GM21717 (cell line): Measurements from ENCODE around the gene DMRTC2.
A peak's percentile ranks its signal among the peaks of the same experiment; 100 is the strongest.

Experiments
- ATAC-seq: cut with Tn5 transposase; IDR thresholded peaks from one replicate; pipeline ENCODE4 v1.9.1; 2021; ENCODE audit warnings: mild to moderate bottlenecking, moderate library complexity; ENCODE audit not compliant: unreplicated experiment

DMRTC2 gene

GRCh38 chr19:41845051-41845590 lies 279 bp downstream of the DMRTC2 start:
- ATAC-seq, result no peak

GRCh38 chr19:41847351-41848105 lies 2.7 kb downstream of the DMRTC2 start:
- ATAC-seq, result no peak

DNA sequence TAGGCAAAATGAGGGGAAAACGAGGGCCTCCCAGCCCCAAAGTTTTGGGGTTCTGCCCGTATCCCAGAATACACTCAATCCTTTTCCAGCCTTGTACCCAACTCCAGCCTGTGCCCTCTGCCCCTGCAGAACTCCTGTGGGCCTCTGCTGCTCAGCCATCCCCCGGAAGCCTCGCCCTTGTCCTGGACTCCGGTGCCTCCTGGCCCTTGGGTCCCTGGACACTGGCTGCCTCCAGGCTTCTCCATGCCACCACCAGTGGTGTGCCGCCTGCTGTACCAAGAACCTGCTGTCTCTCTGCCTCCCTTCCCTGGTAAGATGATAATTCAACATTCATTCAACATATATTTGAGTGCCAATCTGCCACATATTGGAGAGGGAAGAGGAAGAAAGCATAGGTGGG lies 3.8 kb downstream of the DMRTC2 start:
- ATAC-seq, result no peak

DNA sequence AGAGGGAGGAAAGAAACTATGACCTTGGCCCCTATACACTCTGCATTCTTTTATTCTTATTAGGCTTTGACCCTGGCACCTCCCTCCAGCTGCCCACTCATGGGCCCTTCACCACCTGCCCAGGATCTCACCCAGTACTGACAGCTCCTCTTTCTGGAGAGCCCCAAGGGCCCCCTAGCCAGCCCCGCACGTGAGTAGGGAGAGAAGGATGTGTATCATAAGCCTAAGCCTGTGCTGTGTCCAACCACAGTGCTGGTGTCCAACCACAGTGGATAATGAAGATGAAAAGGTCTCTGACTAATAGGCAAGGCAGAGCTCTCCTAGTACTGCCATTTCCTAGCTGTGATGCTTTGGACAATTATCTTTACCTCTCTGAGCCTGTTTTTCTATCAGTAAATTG lies 4.2 kb downstream of the DMRTC2 start:
- no peak for ATAC-seq

- no peak for ATAC-seq
Measured at GRCh38 chr19:41850381-41850780, 5.5 kb downstream of the DMRTC2 start.

DNA sequence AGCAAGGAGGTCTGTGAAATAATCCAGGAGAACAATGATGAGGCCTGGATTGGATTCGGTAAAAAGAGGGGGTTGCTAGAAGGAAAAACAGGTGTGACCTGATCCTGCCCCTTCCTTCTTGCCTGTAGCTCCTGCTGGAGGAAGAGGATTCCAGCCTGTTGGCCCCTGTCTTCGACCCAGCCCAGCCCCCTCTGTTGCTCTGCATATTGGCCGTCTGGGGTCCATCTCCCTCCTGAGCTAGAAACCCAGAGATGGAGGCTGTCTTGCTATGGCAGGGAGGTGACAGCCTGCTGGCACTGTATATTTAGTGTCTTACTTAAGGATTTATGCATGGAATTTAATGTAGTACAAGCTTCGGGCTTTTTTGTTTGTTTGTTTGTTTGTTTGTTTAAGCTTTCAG lies 6.6 kb downstream of the DMRTC2 start:
- no peak for ATAC-seq

DNA sequence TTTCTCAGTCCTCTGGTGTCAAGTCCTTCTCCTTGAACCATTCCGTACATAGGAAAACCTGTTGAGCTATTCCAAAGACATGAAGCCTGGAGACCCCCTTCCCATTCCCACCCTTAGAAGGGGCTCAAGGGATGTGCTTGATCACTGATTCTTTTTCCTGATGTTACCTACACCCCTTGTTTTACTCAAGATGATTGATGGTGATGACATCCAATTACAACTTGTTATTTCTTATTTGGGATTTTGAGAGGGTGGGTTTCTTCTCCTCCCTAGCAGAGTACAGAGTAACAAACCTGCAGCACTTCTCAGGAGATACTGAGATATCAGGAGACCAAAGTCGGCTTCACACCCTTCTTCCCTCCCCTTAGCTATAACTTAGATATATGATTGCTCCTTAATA lies 8.5 kb downstream of the DMRTC2 start:
- no peak for ATAC-seq

GRCh38 chr19:41853768-41854167 lies 8.9 kb downstream of the DMRTC2 start:
- no peak for ATAC-seq

- no peak for ATAC-seq
Measured at GRCh38 chr19:41859213-41859617, 14.4 kb downstream of the DMRTC2 start.

DNA sequence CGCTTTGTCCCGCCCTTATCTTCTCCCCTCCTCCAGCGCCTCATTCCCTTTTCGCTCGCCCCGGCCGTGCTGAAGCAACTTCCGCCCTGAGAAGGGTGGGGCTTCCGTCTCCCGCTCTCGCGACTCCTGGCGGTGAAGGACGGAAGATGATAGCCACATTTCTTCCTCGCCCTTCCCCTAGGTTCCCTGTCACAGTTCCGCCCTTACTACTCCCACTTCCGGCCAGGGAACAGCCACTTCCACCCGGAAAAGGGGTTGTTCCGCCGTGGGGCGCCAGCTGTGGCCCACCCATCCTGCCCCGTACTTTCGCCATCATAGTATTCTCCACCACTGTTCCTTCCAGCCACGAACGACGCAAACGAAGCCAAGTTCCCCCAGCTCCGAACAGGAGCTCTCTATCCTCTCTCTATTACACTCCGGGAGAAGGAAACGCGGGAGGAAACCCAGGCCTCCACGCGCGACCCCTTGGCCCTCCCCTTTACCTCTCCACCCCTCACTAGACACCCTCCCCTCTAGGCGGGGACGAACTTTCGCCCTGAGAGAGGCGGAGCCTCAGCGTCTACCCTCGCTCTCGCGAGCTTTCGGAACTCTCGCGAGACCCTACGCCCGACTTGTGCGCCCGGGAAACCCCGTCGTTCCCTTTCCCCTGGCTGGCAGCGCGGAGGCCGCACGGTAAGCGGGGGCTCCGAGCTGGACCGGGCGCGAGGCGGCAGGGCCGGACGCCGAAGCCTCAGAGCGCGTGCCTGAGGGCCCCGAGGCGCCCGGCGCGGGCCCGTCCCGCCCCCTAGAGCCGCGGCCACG lies 15.0 kb downstream of the DMRTC2 start, which contains the start of gene RPS19:
Gene RPS19 (plus strand): TSS at position 638 of the 801 bp plus-strand sequence. CDS start 520 bp downstream, outside the sequence.
- ATAC-seq, result peak; percentile 65

GRCh38 chr19:41860419-41861115 lies 15.7 kb downstream of the DMRTC2 start:
- no peak for ATAC-seq

GRCh38 chr19:41861116-41861768 lies 16.4 kb downstream of the DMRTC2 start:
- ATAC-seq, result no peak

- no peak for ATAC-seq
Measured at GRCh38 chr19:41861846-41862245, 17.0 kb downstream of the DMRTC2 start.

- no peak for ATAC-seq
Measured at GRCh38 chr19:41862445-41862986, 17.7 kb downstream of the DMRTC2 start.

- no peak for ATAC-seq
Measured at GRCh38 chr19:41863209-41863931, 18.5 kb downstream of the DMRTC2 start.

DNA sequence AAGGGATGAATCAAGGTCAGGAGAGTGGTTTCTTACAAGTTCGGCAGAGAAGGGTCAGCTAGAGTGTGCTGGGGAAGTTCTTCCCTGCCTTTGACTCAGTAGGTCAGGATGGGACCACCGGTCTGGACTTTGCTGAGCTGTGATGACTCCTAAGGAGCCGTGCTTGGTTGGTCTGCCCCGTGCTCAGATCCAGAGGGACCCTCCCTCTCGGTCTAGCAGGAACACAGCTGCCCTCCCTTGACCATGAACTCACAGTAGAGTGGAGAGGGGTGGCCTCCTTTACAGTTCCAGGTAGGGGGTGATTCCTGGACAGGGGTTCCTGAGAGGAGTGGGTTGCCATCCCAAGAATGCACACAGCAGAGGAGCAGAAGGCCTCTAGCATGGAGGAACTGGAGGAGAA lies 19.5 kb downstream of the DMRTC2 start:
- ATAC-seq, result no peak

GRCh38 chr19:41866284-41866683 lies 21.4 kb downstream of the DMRTC2 start:
- no peak for ATAC-seq

DNA sequence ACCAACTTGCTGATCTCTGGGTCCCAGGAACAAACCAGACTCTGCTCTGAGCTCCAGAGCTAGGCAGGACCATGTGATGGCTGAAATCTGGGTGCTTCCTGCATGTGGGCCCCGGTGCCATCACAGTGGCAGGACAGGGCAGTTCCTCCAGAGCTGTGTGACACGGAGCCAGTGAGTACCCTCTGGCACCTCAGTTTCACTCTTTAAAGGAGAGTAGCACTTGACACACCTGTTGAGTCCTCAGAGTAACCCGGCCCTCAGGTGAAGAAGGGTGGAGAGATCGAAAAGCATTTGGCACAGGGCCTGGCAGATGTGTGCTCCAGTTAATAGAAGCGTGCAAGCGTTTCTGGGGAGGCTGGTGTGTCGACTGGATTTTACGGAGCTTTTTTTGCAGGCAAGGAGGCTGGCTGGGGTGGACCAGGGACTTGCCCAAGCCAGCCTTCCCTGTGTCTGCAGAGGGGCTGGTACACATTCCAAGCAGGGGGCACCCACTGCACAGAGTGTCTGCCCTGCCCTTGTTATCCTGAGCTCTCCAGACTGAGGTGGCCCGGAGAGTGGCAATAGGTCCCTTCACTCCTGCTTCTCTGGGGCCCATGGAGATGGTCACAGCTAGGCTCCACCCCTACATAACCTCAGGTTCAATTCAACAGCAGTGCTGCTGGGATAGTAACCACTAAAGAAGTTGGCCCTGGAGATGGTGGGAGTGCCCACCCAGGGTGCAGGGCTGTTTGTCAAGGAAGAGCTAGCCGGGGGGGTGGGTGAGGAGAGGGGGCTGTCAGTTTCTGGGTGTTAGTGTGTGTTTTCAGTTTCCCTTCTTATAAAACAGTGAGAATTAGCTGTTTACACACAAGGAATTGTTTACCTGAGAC lies 23.5 kb downstream of the DMRTC2 start:
- ATAC-seq, result no peak

DNA sequence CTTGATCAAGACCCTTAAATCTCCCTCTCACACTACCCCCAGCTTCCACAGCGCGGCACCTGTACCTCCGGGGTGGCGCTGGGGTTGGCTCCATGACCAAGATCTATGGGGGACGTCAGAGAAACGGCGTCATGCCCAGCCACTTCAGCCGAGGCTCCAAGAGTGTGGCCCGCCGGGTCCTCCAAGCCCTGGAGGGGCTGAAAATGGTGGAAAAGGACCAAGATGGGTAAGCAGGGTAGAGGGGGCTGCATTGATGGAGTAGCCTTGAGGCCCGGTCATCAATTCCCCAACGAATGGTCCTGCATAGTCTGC lies 24.1 kb downstream of the DMRTC2 start:
- ATAC-seq, result no peak
